GM12873 (cell line): ENCODE measurements around the gene JOSD2.

Experiments used
- TF ChIP-seq, protein P1 (sequence below): IDR thresholded peaks from 2 replicates; pipeline ENCODE4 v1.5.1; 2012; ENCODE audit warnings: low read depth, mild to moderate bottlenecking, moderate library complexity, low read length, control low read depth; ENCODE audit not compliant: insufficient read depth; ENCODE audit errors: missing control alignments

The JOSD2 gene

DNA sequence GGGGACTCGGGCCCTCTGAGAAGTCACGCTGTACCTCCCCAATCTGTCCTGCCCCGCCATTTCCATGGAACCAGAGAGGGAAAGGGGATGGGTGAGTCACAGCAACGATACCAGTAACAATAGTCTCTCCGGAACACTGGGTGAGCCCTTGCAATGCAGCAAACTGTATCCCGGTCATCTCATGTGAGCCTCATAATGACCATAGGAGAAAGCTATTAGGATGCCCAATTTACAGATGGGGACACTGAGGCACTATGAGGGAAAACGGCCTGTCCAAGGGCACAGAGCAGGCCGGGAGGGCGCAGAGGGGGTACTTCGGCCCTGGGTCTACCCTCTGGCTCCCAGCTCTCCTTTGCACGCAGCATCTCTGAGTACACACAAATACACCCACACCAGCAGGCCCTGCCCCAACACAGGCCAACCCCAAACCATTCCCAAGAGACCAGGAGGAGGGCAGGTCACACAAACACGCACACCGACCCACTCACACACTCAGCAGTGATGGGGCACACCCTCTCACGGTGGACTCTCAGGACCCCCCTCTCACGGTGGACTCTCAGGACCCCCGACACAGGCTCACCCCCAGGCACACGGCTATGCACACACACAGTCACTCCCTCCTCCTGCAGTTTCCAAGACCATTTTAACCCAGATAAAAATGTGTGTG, 39.1 kb upstream of the JOSD2 start:
- TF ChIP-seq, protein P1, sequence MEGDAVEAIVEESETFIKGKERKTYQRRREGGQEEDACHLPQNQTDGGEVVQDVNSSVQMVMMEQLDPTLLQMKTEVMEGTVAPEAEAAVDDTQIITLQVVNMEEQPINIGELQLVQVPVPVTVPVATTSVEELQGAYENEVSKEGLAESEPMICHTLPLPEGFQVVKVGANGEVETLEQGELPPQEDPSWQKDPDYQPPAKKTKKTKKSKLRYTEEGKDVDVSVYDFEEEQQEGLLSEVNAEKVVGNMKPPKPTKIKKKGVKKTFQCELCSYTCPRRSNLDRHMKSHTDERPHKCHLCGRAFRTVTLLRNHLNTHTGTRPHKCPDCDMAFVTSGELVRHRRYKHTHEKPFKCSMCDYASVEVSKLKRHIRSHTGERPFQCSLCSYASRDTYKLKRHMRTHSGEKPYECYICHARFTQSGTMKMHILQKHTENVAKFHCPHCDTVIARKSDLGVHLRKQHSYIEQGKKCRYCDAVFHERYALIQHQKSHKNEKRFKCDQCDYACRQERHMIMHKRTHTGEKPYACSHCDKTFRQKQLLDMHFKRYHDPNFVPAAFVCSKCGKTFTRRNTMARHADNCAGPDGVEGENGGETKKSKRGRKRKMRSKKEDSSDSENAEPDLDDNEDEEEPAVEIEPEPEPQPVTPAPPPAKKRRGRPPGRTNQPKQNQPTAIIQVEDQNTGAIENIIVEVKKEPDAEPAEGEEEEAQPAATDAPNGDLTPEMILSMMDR, result no peak

DNA sequence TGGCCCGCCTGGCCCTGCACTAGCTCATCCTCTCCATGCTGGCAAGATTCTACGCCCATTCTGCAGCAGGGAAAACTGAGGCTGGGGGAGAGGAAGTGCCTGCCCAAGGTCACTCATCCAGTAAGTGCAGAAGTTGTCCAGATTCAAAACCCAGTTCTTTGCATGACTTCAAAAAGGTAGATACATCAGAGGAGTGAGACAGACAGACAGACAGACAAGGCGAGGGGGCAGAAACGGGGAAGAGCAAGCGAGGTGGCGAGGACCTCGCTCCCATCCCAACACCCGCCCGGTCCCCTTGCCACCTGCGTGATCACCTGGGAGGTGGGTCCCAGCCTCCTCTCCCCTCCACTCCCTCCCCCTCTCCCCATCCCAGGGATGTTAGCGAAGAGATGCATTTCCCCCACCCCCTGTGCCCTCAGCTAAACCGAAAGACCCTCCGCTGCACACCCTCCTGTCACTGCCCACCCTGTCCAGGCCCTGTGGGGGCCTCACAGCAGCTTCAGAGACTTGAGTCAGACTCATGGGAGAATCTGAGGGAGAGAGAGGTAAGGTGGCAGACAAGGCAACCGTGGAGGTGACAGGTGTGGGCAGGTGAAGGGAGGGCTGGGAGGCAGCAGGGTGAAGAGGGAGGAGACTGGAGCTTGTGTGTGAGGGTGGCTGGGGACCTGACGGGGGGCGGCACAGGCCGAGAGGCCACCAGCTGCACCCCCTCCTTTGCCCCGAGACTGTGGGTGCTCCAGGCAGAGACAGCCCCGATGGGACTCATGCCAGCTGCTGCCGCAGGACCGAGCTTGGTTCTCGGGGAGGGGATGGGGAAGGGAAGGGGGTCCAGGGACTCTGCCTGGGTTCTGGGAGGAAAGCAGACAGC, 38.3 kb upstream of the JOSD2 start:
- TF ChIP-seq, protein P1, result no peak

DNA sequence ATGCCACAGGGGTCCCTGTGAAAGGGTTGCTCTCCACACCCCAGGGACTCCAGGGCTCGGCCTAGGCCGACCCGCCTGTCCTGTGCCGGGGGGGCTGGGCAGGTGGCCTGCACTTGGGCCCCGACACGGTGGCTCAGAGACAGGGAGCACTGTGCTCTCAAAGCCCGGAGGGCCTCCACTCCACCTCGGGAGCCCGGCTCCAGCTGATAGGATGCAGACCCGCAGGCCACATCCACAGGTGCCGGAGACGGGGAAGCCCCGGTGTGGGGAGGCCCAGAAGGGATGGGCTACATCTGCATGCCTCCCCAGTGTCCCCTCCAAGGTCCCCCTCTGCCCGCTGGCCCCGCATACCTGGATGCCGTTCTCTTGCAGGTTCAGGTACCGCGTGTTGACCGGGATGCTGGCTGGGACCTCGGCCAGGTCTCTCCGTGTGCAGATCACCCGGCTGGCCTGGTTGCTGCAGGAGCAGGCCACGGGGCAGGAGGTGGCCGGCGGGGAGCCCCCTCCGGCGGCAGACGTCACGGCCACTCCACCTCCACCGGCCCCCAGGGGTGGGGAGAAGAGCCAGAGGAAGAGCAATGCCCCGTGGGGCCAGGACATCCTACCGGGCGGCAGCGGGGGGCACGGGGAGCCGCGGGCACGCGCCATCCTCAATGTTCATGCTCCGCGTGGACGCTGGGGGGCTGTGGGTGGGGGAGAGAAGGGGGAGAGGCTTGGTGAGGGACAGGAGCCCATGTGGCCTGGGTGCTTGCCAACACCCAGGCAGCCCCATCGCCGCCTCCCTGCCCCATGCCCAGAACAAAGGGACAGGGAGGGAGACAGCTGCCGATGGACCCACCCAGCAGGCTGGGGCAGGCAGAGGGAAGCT, 37.4 kb upstream of the JOSD2 start:
- TF ChIP-seq, protein P1, result no peak

DNA sequence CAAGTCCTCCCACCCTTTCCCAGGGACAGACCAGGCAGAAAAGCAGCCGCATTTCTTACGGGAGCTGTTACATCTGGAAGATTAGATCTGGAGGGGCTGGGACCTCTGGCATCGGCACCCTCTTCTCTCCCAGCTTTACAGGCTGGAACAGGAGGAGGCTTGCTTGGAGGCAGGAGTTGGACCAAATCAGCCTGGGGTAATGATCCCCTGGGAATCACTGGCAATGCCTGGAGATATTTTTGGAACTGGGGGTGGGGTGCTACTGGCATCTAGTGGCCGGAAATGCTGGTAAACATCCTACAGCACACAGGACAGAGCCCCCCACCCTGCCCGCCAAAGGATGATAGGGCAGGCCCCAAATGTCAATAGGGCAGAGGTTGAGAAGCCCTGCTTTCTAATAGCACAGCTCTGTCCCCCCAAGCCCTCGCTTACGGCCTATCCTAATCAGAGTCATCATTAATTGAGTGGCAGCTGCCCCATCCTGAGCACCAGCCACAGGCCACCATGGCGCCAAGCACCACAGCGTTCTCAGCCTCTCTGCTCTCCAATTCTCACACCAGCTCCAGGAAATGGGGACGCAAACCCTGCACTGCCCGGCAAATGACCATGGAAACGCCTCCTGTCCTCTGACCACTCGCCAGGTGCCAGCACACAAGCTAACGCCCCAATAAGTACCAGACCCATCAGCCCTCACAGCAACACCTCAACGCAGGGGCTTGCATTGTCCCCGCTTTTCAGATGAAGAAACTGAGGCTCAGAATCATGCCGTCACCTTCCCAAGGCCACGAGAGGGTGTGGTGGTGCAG, 36.6 kb upstream of the JOSD2 start:
- TF ChIP-seq, protein P1, result no peak

DNA sequence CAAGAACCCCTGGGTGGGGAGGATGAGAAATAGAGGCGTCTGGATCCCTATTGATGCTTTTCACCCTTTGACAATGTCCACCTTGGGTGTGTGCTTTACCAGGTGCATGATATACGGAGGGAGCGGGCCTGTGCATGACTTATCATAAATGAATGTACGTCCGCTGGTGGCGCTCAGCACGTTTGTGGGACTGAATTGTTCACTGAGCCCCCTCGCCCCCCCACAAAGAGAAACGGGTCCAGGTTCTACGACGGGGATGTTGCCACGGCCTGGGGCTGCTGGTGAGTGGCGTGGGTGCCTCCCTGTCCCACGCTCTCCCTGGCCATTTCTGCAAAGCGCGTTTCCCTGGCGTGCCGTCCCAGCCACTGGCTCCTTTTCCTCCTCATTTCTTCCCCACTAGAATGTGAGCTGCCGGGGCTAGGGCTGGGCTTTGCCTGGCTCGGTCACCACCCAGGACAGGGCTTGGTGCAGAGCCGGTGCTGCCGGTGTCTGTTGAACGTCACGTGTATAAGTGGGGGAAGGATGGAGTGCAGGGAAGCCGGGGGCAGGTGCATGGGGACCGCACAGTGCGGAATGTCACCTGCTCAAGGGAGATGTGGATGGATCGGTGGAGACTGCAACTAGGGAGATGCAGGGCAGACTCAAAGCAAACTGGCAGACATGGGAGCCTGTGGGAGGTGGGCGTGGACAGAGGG, 35.7 kb upstream of the JOSD2 start:
- TF ChIP-seq, protein P1, result no peak

DNA sequence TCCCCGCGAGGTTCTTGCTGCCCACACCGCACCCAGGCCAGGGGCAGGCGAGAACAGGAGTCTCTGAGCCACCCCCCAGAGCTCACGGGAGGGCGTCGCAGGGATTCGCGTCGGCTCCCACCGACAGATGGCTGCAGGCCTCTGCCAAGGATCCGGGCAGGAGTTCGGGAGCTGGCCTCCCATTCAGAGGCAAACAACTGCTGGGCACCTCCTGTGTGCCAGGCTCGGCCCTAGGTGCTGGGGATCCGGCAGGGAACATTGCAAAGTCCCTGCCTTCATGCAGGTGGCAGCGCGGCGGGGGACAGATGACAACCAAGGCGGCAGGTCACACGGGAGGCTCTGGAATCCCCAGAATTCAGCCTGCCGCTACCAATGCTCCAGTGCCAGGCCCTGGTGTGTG, 32.0 kb upstream of the JOSD2 start:
- TF ChIP-seq, protein P1, result no peak
